Transverse colon (tissue), 3 donors: ENCODE data around the gene SLC6A9.

ENCODE experiments used
- CTCF ChIP-seq, 5 experiments: fragments of 200-600 bp in 3 of 5; fragments of 450-650 bp in 2 of 5; sonication (generic) in 3 of 5; IDR thresholded peaks; 1 replicate in 2 of 5; 2 replicates in 3 of 5; pipeline ENCODE4 v1.5.1; 2016 to 2017; ENCODE audit warnings: antibody characterized with exemption in 5 of 5, inconsistent platforms in 3 of 5, mild to moderate bottlenecking in 2 of 5, moderate library complexity in 1 of 5
- EP300 ChIP-seq: sonication (generic); formaldehyde crosslinking; IDR thresholded peaks from one replicate; pipeline ENCODE4 v1.6.1; 2017; ENCODE audit warnings: antibody characterized with exemption, low read depth

GRCh38 chr1:44016890-44017400 lies 14.3 kb downstream of the SLC6A9 start:
- TF ChIP-seq CTCF (IDR thresholded peaks at IDR 0.05) (no peak), EP300 (no peak)
